ENCODE data around the gene USH2A.

- no peak for TF ChIP-seq CTCF (IDR thresholded peaks at IDR 0.05)
- no peak for TF ChIP-seq REST (IDR thresholded peaks at IDR 0.05)
- no peak for TF ChIP-seq POLR2AphosphoS2 (conservative IDR thresholded peaks at IDR 0.05; ENCODE audit: low read length)
- no peak for TF ChIP-seq POLR2A (IDR thresholded peaks at IDR 0.05; ENCODE audit: low read length)
- TF ChIP-seq ZNF302 (CRISPR knock-in tag; IDR thresholded peaks at IDR 0.05): no peak
- TF ChIP-seq PBX3 (IDR thresholded peaks at IDR 0.05): no peak
Observed at GRCh38 chr1:215625949-215626348, 797.3 kb downstream of the USH2A start.
